Measurements from ENCODE around the gene RBKS.

GRCh38 chr2:27795868-27796277 is 94.3 kb downstream of the RBKS start:
- TF ChIP-seq POLR2AphosphoS5 (IDR thresholded peaks at IDR 0.05) (peak; percentile 59 to 62), CTCF (IDR thresholded peaks at IDR 0.05) (no peak), POLR2A (IDR thresholded peaks at IDR 0.05; ENCODE audit: low read depth) (no peak)

All from esophagus muscularis mucosa (tissue), 3 donors.